Fibroblast of lung (primary cell): Measurements from ENCODE around the gene MATN4. TPM values are rescaled to one million over a fixed set of nuclear protein-coding genes. Genes with fewer than 3 reads are reported as not detected.
A peak's percentile ranks its signal among the peaks of the same experiment; 100 is the strongest.

Source experiments
- DNase-seq, 2 donors: peaks; one replicate each; pipeline versions ENCODE4 v3.0.0 to v3.0.0-alpha.2; 2010; ENCODE audit warnings: low read depth in 2 of 2
- H2AFZ ChIP-seq: 2 replicates; pipeline ENCODE4 v1.5.1; 2012; ENCODE audit warnings: low read length, control low read depth, inconsistent platforms
- H3K27ac ChIP-seq: 2 replicates; pipeline ENCODE4 v1.5.1; 2011; ENCODE audit warnings: low read length, control low read depth; ENCODE audit not compliant: insufficient read depth
- H3K27me3 ChIP-seq: 2 replicates; pipeline ENCODE4 v1.5.1; 2011; ENCODE audit warnings: mild to moderate bottlenecking, low read length; ENCODE audit not compliant: control insufficient read depth, insufficient read depth
- H3K36me3 ChIP-seq: 2 replicates; pipeline ENCODE4 v1.5.1; 2011; ENCODE audit warnings: low read length; ENCODE audit not compliant: control insufficient read depth, insufficient read depth
- H3K4me1 ChIP-seq: 2 replicates; pipeline ENCODE4 v1.5.1; 2011; ENCODE audit warnings: low read length; ENCODE audit not compliant: control insufficient read depth, insufficient read depth; ENCODE audit errors: extremely low read depth
- H3K4me2 ChIP-seq: 2 replicates; pipeline ENCODE4 v1.5.1; 2011; ENCODE audit warnings: low read length, control low read depth; ENCODE audit not compliant: insufficient read depth; ENCODE audit errors: extremely low read depth
- H3K4me3 ChIP-seq, 4 experiments: fragments of 200-600 bp in 1 of 4; sonication (generic) in 1 of 4; replicated peaks in 1 of 4; 2 replicates each; pipeline ENCODE4 v1.5.1; 2011 to 2016; ENCODE audit warnings: low read length in 4 of 4, low read depth in 3 of 4, mild to moderate bottlenecking in 3 of 4, control low read depth in 2 of 4, inconsistent platforms in 1 of 4, mixed read lengths in 1 of 4; ENCODE audit not compliant: insufficient read depth in 1 of 4; ENCODE audit errors: control extremely low read depth in 1 of 4
- H3K79me2 ChIP-seq: 2 replicates; pipeline ENCODE4 v1.5.1; 2012; ENCODE audit warnings: mild to moderate bottlenecking, low read length, inconsistent platforms; ENCODE audit not compliant: control insufficient read depth, insufficient read depth
- H3K9ac ChIP-seq: 2 replicates; pipeline ENCODE4 v1.5.1; 2011; ENCODE audit warnings: mild to moderate bottlenecking, low read length, control low read depth; ENCODE audit not compliant: insufficient read depth
- H3K9me3 ChIP-seq: 2 replicates; pipeline ENCODE4 v1.5.1; 2012; ENCODE audit warnings: low read depth, low read length; ENCODE audit not compliant: control insufficient read depth, insufficient read depth
- H4K20me1 ChIP-seq: 2 replicates; pipeline ENCODE4 v1.5.1; 2011; ENCODE audit warnings: low read length; ENCODE audit not compliant: control insufficient read depth, insufficient read depth; ENCODE audit errors: extremely low read depth
- EZH2 ChIP-seq: IDR thresholded peaks from 2 replicates; pipeline ENCODE4 v1.5.1; 2012; ENCODE audit warnings: low read length, control low read depth, mild to moderate bottlenecking; ENCODE audit errors: missing control alignments
- polyA plus RNA-seq, 2 donors: library from polyadenylated mRNA; depleted of rRNA in 1 of 2; stranded (reverse) in 1 of 2; unstranded in 1 of 2; fragments of >200 nt; gene quantifications; 2 replicates each; pipeline ENCODE4 v1.2.1, GENCODE V29; 2011 to 2012; ENCODE audit warnings: missing spikeins in 1 of 2
- total RNA-seq: library from RNA; depleted of rRNA; stranded (reverse); fragments of >200 nt; gene quantifications from 2 replicates; pipeline ENCODE4 v1.2.1, GENCODE V29; 2014
- TF ChIP-seq, protein P1 (sequence below), 2 donors: IDR thresholded peaks in 1 of 2; conservative IDR thresholded peaks in 1 of 2; 1 replicate in 1 of 2; 2 replicates in 1 of 2; pipeline ENCODE4 v1.5.1; 2011 to 2012; ENCODE audit warnings: low read length in 2 of 2, control low read depth in 1 of 2, inconsistent platforms in 1 of 2, low read depth in 1 of 2, mild to moderate bottlenecking in 1 of 2

Gene MATN4
- total and polyA plus RNA-seq, 2 donors (not counting 1 experiment from before 2014, with no cell fraction given): under 0.01 to 0.06 TPM

DNA sequence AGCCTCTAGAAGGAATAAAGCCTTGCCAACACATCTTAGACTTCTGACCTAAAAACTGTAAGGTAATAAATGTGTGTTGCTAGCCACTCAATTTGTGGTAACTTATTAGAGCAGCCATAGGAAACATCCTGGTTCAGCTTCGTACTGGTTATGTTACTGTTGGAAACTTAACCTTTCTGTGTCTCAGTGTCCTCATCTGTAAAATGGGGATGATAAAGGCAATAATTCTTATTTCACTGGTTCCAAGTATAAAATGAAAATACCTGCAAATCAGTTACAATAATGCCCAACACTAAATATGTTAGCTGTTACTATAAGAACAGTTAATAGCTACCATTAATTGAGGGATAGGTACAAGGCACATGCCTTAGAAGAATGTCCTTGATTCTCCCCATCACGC, 15.8 kb downstream of the MATN4 start:
- no peaks in the 10 kb centered on the region for H3K9me3 ChIP-seq
- peaks cover 2% of the 10 kb centered on the region for H3K4me1 ChIP-seq
- no peaks in the 10 kb centered on the region for H3K79me2 ChIP-seq
- H3K4me3 ChIP-seq: no peak overlapping the region
- no peak overlapping the region for H3K4me2 ChIP-seq
- no peak overlapping the region for H3K27ac ChIP-seq
- H3K27me3 ChIP-seq: peaks cover 19% of the 10 kb centered on the region
- TF ChIP-seq, protein P1, sequence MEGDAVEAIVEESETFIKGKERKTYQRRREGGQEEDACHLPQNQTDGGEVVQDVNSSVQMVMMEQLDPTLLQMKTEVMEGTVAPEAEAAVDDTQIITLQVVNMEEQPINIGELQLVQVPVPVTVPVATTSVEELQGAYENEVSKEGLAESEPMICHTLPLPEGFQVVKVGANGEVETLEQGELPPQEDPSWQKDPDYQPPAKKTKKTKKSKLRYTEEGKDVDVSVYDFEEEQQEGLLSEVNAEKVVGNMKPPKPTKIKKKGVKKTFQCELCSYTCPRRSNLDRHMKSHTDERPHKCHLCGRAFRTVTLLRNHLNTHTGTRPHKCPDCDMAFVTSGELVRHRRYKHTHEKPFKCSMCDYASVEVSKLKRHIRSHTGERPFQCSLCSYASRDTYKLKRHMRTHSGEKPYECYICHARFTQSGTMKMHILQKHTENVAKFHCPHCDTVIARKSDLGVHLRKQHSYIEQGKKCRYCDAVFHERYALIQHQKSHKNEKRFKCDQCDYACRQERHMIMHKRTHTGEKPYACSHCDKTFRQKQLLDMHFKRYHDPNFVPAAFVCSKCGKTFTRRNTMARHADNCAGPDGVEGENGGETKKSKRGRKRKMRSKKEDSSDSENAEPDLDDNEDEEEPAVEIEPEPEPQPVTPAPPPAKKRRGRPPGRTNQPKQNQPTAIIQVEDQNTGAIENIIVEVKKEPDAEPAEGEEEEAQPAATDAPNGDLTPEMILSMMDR (conservative IDR thresholded peaks at IDR 0.05 in 1 of 2, IDR thresholded peaks at IDR 0.05 in 1 of 2; ENCODE audit: low read depth in 1 of 2, low read length in 2 of 2): no peak
- TF ChIP-seq EZH2: no peak
- H2AFZ ChIP-seq: no peak overlapping the region
- H3K9ac ChIP-seq: no peak overlapping the region
- DNase-seq: no peak
- H3K36me3 ChIP-seq: no peaks in the 10 kb centered on the region
- no peaks in the 10 kb centered on the region for H4K20me1 ChIP-seq

- H3K27me3 ChIP-seq: peaks cover 19% of the 10 kb centered on the region
- H3K79me2 ChIP-seq: no peaks in the 10 kb centered on the region
- no peak overlapping the region for H3K4me3 ChIP-seq
- H3K4me1 ChIP-seq: peaks cover 2% of the 10 kb centered on the region
- H3K4me2 ChIP-seq: no peak overlapping the region
- DNase-seq: no peak
- TF ChIP-seq, protein P1 (conservative IDR thresholded peaks at IDR 0.05 in 1 of 2, IDR thresholded peaks at IDR 0.05 in 1 of 2; ENCODE audit: low read depth in 1 of 2, low read length in 2 of 2): no peak
- no peak for TF ChIP-seq EZH2
- H3K9me3 ChIP-seq: no peaks in the 10 kb centered on the region
- H3K9ac ChIP-seq: no peak overlapping the region
- no peaks in the 10 kb centered on the region for H3K36me3 ChIP-seq
- no peak overlapping the region for H3K27ac ChIP-seq
- H4K20me1 ChIP-seq: no peaks in the 10 kb centered on the region
- no peak overlapping the region for H2AFZ ChIP-seq
Measured at GRCh38 chr20:45291526-45291925, 16.6 kb downstream of the MATN4 start.

DNA sequence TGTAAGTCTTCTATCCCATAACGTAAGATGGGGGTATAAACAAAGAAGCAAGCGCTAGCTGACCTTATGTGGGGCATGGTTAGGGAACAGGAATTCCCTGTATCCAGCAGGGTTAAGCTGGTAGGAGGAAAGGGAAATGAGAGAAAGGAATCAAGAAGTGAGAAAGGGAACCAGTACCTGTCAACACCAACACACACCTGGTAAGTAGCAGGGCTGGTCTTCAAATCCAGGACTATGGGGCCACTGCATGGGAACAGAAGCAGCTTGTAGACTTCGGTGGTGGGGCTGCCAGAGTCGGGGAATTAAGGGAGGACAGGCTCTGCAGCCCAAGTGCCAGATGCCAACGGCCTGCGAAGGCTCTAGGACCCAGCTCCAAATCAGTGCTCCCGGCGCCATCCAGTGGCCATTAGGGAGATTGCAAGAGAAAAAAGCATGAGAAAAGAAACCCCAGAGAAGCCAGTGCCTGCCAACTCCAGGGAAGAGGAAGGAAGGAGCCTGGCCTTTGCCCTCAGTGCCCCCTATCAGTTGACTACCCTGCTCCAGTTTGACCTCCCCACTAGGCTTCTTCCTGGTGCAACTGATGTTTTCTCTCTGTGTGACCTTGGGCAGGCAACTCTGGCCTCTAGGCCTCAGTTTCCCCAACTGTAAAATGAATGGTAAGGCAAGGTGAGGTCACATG, 17.3 kb downstream of the MATN4 start:
- TF ChIP-seq, protein P1 (conservative IDR thresholded peaks at IDR 0.05 in 1 of 2, IDR thresholded peaks at IDR 0.05 in 1 of 2; ENCODE audit: low read depth in 1 of 2, low read length in 2 of 2): peak; percentile 91 to 94
- TF ChIP-seq EZH2: no peak
- no peak overlapping the region for H3K4me3 ChIP-seq
- no peaks in the 10 kb centered on the region for H3K36me3 ChIP-seq
- no peaks in the 10 kb centered on the region for H3K79me2 ChIP-seq
- no peaks in the 10 kb centered on the region for H3K9me3 ChIP-seq
- no peak overlapping the region for H3K27ac ChIP-seq
- no peak overlapping the region for H3K4me2 ChIP-seq
- DNase-seq: peak; percentile 37 to 71
- no peak overlapping the region for H3K9ac ChIP-seq
- peaks cover 19% of the 10 kb centered on the region for H3K27me3 ChIP-seq
- H4K20me1 ChIP-seq: no peaks in the 10 kb centered on the region
- H3K4me1 ChIP-seq: peaks cover 2% of the 10 kb centered on the region
- no peak overlapping the region for H2AFZ ChIP-seq
